SK-N-SH treated with all-trans-retinoic acid at 6 μM for 48 hours (cell line): ENCODE data around the gene GLRX3.

Source experiments
- ARNTL ChIP-seq: fragments of 450-650 bp; formaldehyde crosslinking; IDR thresholded peaks from 2 replicates; pipeline ENCODE4 v1.5.0; 2020; ENCODE audit warnings: low read depth, mild to moderate bottlenecking, moderate library complexity, borderline replicate concordance
- BACH2 ChIP-seq: fragments of 250-450 bp; sonication (Bioruptor Pico); IDR thresholded peaks from 2 replicates; pipeline ENCODE4 v1.9.0; 2021; ENCODE audit warnings: mild to moderate bottlenecking, borderline replicate concordance
- CREB5 ChIP-seq: fragments of 250-450 bp; sonication (Bioruptor Pico); IDR thresholded peaks from 2 replicates; pipeline ENCODE4 v1.5.1; 2020; ENCODE audit warnings: low read depth, mild to moderate bottlenecking, moderate library complexity
- GLIS3 ChIP-seq: fragments of 250-450 bp; sonication (Bioruptor Pico); IDR thresholded peaks from 2 replicates; pipeline ENCODE4 v1.5.0; 2020; ENCODE audit warnings: mild to moderate bottlenecking, moderate library complexity
- ISL1 ChIP-seq: fragments of 250-450 bp; sonication (Bioruptor Pico); IDR thresholded peaks from 2 replicates; pipeline ENCODE4 v2.1.2; 2022; ENCODE audit warnings: mild to moderate bottlenecking, moderate library complexity
- PATZ1 ChIP-seq: fragments of 250-450 bp; sonication (Bioruptor Pico); IDR thresholded peaks from 2 replicates; pipeline ENCODE4 v1.8.0; 2020; ENCODE audit warnings: mild to moderate bottlenecking, moderate library complexity, borderline replicate concordance
- RARB ChIP-seq: fragments of 250-450 bp; sonication (Bioruptor Pico); IDR thresholded peaks from 2 replicates; pipeline ENCODE4 v1.8.0; 2021; ENCODE audit warnings: mild to moderate bottlenecking, moderate library complexity
- TOX ChIP-seq: fragments of 250-450 bp; sonication (Bioruptor Pico); IDR thresholded peaks from 2 replicates; pipeline ENCODE4 v1.8.0; 2021; ENCODE audit warnings: mild to moderate bottlenecking, moderate library complexity, borderline replicate concordance
- ZFP30 ChIP-seq: fragments of 450-650 bp; formaldehyde crosslinking; IDR thresholded peaks from 2 replicates; pipeline ENCODE4 v1.5.0; 2022; ENCODE audit warnings: mild to moderate bottlenecking, moderate library complexity

GRCh38 chr10:130169136-130169859, 33.1 kb downstream of the GLRX3 start:
- TF ChIP-seq ZFP30 (CRISPR knock-in tag): no peak
- no peak for TF ChIP-seq ARNTL (CRISPR knock-in tag)
- no peak for TF ChIP-seq TOX (CRISPR knock-in tag)
- no peak for TF ChIP-seq BACH2 (CRISPR knock-in tag)
- no peak for TF ChIP-seq RARB (CRISPR knock-in tag)
- TF ChIP-seq CREB5 (CRISPR knock-in tag): no peak
- no peak for TF ChIP-seq ISL1 (CRISPR knock-in tag)
- TF ChIP-seq PATZ1 (CRISPR knock-in tag): no peak
- no peak for TF ChIP-seq GLIS3 (CRISPR knock-in tag)
